CD4-positive, alpha-beta T cell (primary cell): Measurements from ENCODE around the gene RABEP2. TPM values are rescaled to one million over a fixed set of nuclear protein-coding genes. Genes with fewer than 3 reads are reported as not detected.

Source experiments
- ATAC-seq: fragments of 200-7000 bp; cut with Tn5 transposase; one replicate; pipeline ENCODE4 v1.10.0; 2022; ENCODE audit warnings: mild to moderate bottlenecking; ENCODE audit not compliant: poor library complexity
- CTCF ChIA-PET: fragments of 350-600 bp; sonication (Branson Sonifier 250); formaldehyde crosslinking; loops from one replicate; lab custom pipeline; 2021; ENCODE audit warnings: antibody characterized with exemption, inconsistent platforms; lab: Charles Lee
- POLR2A ChIA-PET: fragments of 350-600 bp; sonication (Branson Sonifier 250); formaldehyde crosslinking; loops from one replicate; lab custom pipeline; 2021; ENCODE audit warnings: antibody characterized with exemption, inconsistent platforms; lab: Charles Lee
- DNase-seq, 14 experiments: peaks; one replicate each; pipeline ENCODE4 v3.0.0-alpha.2; 2013 to 2020; ENCODE audit warnings: mixed read lengths in 2 of 14
- H3K27ac ChIP-seq, 2 donors: one replicate each; pipeline versions ENCODE4 v1.5.1 to v1.7.0; 2013; ENCODE audit warnings: low read length in 2 of 2, low read depth in 1 of 2, mild to moderate bottlenecking in 1 of 2
- H3K27me3 ChIP-seq, 2 experiments: 1 replicate in 1 of 2; 2 replicates in 1 of 2; pipeline versions ENCODE4 v1.6.1 to v1.7.0; 2013; ENCODE audit warnings: low read length in 2 of 2, control low read depth in 1 of 2, mild to moderate bottlenecking in 1 of 2, moderate library complexity in 1 of 2; ENCODE audit not compliant: insufficient read depth in 2 of 2, control insufficient read depth in 1 of 2
- H3K36me3 ChIP-seq: one replicate; pipeline ENCODE4 v1.6.1; 2013; ENCODE audit warnings: low read length, control low read depth; ENCODE audit not compliant: insufficient read depth
- H3K4me1 ChIP-seq: one replicate; pipeline ENCODE4 v1.6.1; 2013; ENCODE audit warnings: low read length, control low read depth; ENCODE audit not compliant: insufficient read depth
- H3K4me3 ChIP-seq: one replicate; pipeline ENCODE4 v1.5.1; 2013; ENCODE audit warnings: mild to moderate bottlenecking, low read length, moderate library complexity
- H3K9me3 ChIP-seq, 2 experiments: 1 replicate in 1 of 2; 2 replicates in 1 of 2; pipeline versions ENCODE4 v1.6.1 to v1.7.0; 2013; ENCODE audit warnings: low read length in 2 of 2, mild to moderate bottlenecking in 2 of 2, control low read depth in 1 of 2, moderate library complexity in 1 of 2; ENCODE audit not compliant: control insufficient read depth in 1 of 2, insufficient read depth in 1 of 2
- H3K27ac Mint-ChIP-seq: one replicate; pipeline ENCODE4 v1.8.0; 2020; ENCODE audit warnings: mixed read lengths
- H3K27me3 Mint-ChIP-seq: one replicate; pipeline ENCODE4 v1.8.0; 2021; ENCODE audit warnings: mixed read lengths
- H3K36me3 Mint-ChIP-seq: one replicate; pipeline ENCODE4 v1.8.0; 2021; ENCODE audit warnings: low read depth, mixed read lengths
- H3K4me1 Mint-ChIP-seq: one replicate; pipeline ENCODE4 v1.8.0; 2021; ENCODE audit warnings: low read depth, mixed read lengths
- H3K4me3 Mint-ChIP-seq: one replicate; pipeline ENCODE4 v1.8.0; 2020; ENCODE audit warnings: mild to moderate bottlenecking, mixed read lengths
- H3K9me3 Mint-ChIP-seq: one replicate; pipeline ENCODE4 v1.8.0; 2020; ENCODE audit warnings: mixed read lengths
- intact Hi-C, 2 experiments: fragments of 100-400 bp; cut with DNase I in 1 of 2; cut with micrococcal nuclease in 1 of 2; formaldehyde crosslinking; loops; one replicate each; pipeline versions ENCODE4 v1.15.1 to v1.9.0; 2023 to 2025; cut with DNase I, micrococcal nuclease
- total RNA-seq, 174 experiments: library from RNA in 2 of 174; stranded (reverse) in 2 of 174; gene quantifications; one replicate each; pipeline ENCODE4 v1.2.3 and lab custom pipeline; 2021 to 2026
- TF ChIP-seq, protein P1 (sequence below): fragments of 200-600 bp; IDR thresholded peaks from one replicate; pipeline ENCODE4 v1.8.0; 2022; ENCODE audit warnings: antibody characterized with exemption, mild to moderate bottlenecking

The RABEP2 gene
- total RNA-seq, 2 experiments from 2014 or later = 23.3 to 23.4 TPM

DNA sequence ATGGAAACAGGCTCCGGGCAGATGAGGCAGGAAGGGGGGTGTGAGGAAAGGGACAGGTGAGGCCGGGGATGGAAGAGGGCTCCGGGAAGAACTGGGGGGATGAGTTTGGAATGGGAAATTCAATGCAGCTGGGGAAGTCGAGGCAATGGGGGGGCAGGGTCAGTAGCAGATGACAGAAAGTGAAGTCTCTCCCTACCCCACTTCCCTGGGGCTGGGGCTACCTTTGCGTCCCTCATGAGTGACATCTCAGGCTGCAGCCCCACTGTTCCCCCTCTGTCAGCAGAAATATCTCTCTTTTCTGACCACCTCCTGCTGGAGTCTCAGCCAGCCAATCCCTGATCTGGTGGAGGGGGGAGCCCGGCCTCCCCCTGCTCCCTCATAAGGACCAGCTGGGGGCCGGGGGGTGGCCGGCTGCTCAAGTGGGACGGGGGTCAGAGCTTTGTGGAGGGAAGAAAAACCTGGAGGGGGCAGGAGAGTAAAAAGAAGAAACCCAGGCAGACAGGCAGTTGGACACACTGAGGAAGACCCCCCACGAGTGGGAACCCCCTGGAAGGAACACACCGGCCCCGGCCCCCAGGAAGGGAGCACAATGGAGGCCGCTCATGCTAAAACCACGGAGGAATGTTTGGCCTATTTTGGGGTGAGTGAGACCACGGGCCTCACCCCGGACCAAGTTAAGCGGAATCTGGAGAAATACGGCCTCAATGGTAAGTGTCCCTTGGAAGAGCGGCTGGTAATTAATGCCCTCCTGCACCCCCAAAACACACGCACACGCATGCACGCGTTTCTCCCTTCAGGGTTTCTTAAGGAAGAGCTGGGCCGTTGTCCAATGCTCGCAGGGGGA, 46.7 kb downstream of the RABEP2 start, which contains the start of gene ATP2A1:
Gene ATP2A1, plus strand, starts transcription at position 406 of the 844 bp plus-strand sequence. Its CDS starts 184 bp downstream, at position 590.
- peaks cover 10% of the 10 kb centered on the region for H3K36me3 ChIP-seq
- no peak within 1 kb of the TSS for H3K27ac ChIP-seq
- peaks cover 20% of the 10 kb centered on the region for H3K4me1 ChIP-seq
- peaks cover 6% of the 10 kb centered on the region for H3K27me3 Mint-ChIP-seq
- H3K36me3 Mint-ChIP-seq = peaks cover 5% of the 10 kb centered on the region
- ATAC-seq = no peak
- ChIA-PET POLR2A (interaction anchor here (1.4 to 3.2 kb wide), 4 partner anchors 8 to 47 kb away, joined by 4 to 29 read pairs (median 8); partner anchors contain the start of genes RABEP2, SH2B1 and TUFM), CTCF (interaction anchor here (1.5 kb wide), 1 partner anchor 67 kb away, joined by 5 read pairs; no protein-coding TSS in a partner anchor)
- peak within 1 kb of the TSS; percentile 87 for H3K4me3 Mint-ChIP-seq
- intact Hi-C loops = loop anchor here in 1 of 2 experiments (2.0 kb wide), 1 partner anchor 14 kb away; no protein-coding TSS in a partner anchor
- peaks cover 0 to 9% of the 10 kb centered on the region in 2 experiments for H3K27me3 ChIP-seq
- H3K4me1 Mint-ChIP-seq = peaks cover 8% of the 10 kb centered on the region
- TF ChIP-seq, protein P1, sequence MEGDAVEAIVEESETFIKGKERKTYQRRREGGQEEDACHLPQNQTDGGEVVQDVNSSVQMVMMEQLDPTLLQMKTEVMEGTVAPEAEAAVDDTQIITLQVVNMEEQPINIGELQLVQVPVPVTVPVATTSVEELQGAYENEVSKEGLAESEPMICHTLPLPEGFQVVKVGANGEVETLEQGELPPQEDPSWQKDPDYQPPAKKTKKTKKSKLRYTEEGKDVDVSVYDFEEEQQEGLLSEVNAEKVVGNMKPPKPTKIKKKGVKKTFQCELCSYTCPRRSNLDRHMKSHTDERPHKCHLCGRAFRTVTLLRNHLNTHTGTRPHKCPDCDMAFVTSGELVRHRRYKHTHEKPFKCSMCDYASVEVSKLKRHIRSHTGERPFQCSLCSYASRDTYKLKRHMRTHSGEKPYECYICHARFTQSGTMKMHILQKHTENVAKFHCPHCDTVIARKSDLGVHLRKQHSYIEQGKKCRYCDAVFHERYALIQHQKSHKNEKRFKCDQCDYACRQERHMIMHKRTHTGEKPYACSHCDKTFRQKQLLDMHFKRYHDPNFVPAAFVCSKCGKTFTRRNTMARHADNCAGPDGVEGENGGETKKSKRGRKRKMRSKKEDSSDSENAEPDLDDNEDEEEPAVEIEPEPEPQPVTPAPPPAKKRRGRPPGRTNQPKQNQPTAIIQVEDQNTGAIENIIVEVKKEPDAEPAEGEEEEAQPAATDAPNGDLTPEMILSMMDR = no peak
- peak within 1 kb of the TSS; percentile 95 for H3K4me3 ChIP-seq
- no peaks in the 10 kb centered on the region for H3K9me3 Mint-ChIP-seq
- DNase-seq = no peak
- no peak within 1 kb of the TSS for H3K27ac Mint-ChIP-seq
- no peaks in the 10 kb centered on the region for H3K9me3 ChIP-seq

DNA sequence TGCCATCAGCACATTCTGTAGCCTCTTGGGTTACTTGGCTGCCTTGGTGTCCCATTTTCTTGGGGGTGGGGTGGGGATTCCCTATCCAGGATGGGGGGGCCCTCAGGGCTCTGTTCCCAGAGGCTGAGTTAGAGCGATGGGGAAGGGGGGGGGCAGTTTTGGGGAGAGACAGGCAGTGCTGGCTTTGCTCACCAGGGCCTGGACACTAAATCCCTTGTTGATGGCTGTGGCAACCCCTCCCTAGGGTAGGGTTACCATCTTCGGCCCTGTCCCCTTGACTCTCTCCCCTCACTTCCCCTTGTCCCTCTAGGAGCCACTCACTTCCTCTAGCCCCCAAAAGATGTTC, 47.4 kb downstream of the RABEP2 start:
- CTCF ChIA-PET = no interaction called here
- POLR2A ChIA-PET = interaction anchor here (3.2 kb wide), 1 partner anchor 14 kb away, joined by 29 read pairs; the partner anchor contains the start of gene SH2B1
- H3K4me3 ChIP-seq = no peak overlapping the region
- Mint-ChIP-seq H3K27ac (no peak overlapping the region), H3K9me3 (no peaks in the 10 kb centered on the region), H3K4me1 (peaks cover 8% of the 10 kb centered on the region), H3K4me3 (peak overlapping the region; percentile 68), H3K36me3 (peaks cover 6% of the 10 kb centered on the region), H3K27me3 (peaks cover 6% of the 10 kb centered on the region)
- H3K27ac ChIP-seq = no peak overlapping the region
- intact Hi-C loops = no loop called here
- TF ChIP-seq, protein P1 = no peak
- no peak for DNase-seq
- peaks cover 16% of the 10 kb centered on the region for H3K36me3 ChIP-seq
- peaks cover 0 to 9% of the 10 kb centered on the region in 2 experiments for H3K27me3 ChIP-seq
- no peak for ATAC-seq
- H3K4me1 ChIP-seq = peaks cover 20% of the 10 kb centered on the region
- no peaks in the 10 kb centered on the region for H3K9me3 ChIP-seq

DNA sequence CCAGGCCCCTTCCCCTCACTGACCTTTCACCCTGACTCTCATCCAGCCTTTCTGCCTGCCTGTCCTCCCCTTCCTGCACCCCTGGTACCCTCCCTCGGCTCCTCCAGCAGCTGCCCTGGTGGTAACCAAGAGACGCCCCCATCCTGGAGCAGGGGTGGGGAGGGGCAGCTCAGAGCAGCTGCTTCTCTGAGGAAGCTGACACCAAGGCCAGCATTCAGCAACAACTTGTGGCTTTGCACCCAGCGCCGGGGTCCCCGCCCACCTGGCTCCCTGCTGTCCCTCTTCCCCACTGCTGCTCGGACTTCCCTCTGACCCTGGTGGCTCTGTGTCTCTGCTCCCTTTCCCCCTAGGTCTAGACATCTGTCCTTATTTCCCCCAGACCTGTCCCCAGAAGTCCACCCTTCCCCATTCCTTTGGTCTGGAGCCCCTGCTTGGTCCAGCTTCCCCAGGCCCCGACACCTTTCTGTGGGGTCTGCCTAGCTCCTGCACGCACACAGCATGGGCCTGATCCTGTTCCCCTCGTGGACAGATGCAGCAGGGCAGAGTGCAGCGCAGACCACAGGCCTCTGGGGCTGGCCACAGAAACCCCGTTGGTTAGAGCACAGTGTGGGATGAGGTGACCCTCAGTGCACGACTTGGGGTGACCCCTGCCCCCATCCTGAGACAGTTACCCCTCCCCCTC, 47.9 kb downstream of the RABEP2 start:
- Mint-ChIP-seq H3K9me3 (no peaks in the 10 kb centered on the region), H3K4me3 (no peak overlapping the region), H3K27ac (no peak overlapping the region), H3K4me1 (peaks cover 8% of the 10 kb centered on the region), H3K27me3 (peaks cover 6% of the 10 kb centered on the region), H3K36me3 (peaks cover 10% of the 10 kb centered on the region)
- intact Hi-C loops = no loop called here
- Histone ChIP-seq H3K4me1 (peaks cover 20% of the 10 kb centered on the region), H3K9me3 (no peaks in the 10 kb centered on the region), H3K27me3 (peaks cover 0 to 9% of the 10 kb centered on the region in 2 experiments), H3K36me3 (peaks cover 21% of the 10 kb centered on the region), H3K27ac (no peak overlapping the region), H3K4me3 (no peak overlapping the region)
- ATAC-seq (no peak), DNase-seq (no peak)
- CTCF ChIA-PET = no interaction called here
- TF ChIP-seq, protein P1 = no peak
- POLR2A ChIA-PET = no interaction called here
